ENCODE data around the gene KRTAP5-6.

KRTAP5-6 gene

DNA sequence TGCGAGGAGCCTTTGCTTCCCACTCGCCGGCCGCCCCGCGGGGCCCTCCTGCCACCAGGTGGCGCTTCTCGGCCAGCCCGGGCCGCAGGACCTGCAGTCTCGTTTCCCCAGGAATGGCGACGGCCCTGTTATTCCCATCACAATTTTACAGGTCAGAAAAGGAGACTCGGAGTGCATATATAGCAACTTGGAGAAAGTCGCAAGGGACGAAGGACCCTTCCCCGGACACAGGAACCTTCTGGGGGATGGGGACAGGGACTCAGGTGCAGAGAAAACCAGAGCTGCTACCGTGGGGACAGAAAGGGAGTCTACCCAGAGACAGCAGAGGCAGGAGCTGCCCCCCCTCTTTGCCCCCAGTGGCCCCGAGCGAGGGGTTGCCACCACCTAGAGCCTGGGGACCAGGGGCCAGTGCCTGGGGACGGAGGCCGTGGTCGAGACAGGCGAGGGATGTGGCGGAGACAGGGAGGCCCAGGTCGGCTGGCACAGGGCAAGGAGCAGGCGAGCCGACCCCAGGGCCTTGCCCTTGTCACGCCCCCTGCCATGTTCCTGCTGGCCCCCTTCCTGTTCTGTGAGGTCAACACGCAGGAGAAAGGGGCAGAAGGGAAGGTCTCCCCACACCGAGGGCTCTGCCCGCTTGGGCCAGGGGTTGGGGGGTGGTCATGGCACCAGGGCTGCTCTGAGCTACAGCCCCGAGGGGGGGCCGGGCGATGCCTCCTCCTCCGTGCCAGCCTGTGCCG is 3.5 kb upstream of the KRTAP5-6 start:
- TF ChIP-seq TAF1 (IDR thresholded peaks at IDR 0.05; ENCODE audit: borderline replicate concordance, insufficient read depth, low read length) (no peak), FOXP2 (optimal IDR thresholded peaks at IDR 0.05; ENCODE audit: borderline replicate concordance, extremely low read depth, extremely low read length, insufficient read depth) (peak; percentile 20), POLR2AphosphoS5 (IDR thresholded peaks at IDR 0.05; ENCODE audit: low read depth, low read length) (peak; percentile 58; the same call in 1 of the 2 replicates)
- TF ChIP-seq, protein P1, sequence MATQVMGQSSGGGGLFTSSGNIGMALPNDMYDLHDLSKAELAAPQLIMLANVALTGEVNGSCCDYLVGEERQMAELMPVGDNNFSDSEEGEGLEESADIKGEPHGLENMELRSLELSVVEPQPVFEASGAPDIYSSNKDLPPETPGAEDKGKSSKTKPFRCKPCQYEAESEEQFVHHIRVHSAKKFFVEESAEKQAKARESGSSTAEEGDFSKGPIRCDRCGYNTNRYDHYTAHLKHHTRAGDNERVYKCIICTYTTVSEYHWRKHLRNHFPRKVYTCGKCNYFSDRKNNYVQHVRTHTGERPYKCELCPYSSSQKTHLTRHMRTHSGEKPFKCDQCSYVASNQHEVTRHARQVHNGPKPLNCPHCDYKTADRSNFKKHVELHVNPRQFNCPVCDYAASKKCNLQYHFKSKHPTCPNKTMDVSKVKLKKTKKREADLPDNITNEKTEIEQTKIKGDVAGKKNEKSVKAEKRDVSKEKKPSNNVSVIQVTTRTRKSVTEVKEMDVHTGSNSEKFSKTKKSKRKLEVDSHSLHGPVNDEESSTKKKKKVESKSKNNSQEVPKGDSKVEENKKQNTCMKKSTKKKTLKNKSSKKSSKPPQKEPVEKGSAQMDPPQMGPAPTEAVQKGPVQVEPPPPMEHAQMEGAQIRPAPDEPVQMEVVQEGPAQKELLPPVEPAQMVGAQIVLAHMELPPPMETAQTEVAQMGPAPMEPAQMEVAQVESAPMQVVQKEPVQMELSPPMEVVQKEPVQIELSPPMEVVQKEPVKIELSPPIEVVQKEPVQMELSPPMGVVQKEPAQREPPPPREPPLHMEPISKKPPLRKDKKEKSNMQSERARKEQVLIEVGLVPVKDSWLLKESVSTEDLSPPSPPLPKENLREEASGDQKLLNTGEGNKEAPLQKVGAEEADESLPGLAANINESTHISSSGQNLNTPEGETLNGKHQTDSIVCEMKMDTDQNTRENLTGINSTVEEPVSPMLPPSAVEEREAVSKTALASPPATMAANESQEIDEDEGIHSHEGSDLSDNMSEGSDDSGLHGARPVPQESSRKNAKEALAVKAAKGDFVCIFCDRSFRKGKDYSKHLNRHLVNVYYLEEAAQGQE (IDR thresholded peaks at IDR 0.05; ENCODE audit: insufficient read depth in 1 of 2, low read depth in 2 of 2, low read length in 2 of 2) = no peak

DNA sequence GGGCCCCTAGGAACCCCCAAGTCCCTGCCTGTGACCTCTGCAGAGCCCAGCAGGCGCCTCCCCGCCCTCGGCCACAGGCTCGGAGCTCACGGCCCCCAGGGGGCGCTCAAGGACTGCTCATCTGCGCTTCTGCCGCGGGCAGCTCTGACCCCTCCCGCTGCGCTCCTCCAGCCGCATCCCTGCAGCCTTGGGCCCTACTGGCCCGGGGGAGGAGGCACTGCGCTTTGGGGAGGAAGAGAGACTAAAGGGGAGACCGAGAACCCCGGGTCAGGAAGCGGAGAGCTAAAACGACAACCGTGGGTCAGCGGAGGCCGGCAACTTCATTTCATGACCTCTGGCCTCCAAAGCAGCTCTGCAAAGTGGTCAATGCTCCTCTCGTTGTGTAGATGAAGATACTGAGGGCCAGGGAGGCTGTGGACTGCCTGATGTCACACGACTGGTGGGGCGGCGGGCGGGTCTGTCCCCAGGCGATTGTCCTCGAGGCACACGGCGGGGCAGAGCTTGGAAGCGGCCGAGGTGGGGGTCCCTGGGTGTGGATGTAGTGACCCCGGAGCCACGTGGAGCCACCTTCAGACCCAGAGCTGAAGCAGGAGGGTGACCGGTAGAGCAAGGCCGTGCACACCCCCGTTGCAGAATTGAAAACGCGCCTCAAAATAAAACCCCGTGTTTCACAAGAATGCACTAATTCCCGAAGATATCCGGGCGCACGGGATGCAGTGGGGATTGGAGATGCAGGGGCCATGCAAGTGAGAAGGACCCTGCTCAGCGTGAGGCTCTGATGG is 2.7 kb upstream of the KRTAP5-6 start:
- TF ChIP-seq SIN3A (IDR thresholded peaks at IDR 0.05; ENCODE audit: borderline replicate concordance, insufficient read depth, low read length) (no peak), TAF1 (IDR thresholded peaks at IDR 0.05; ENCODE audit: borderline replicate concordance, insufficient read depth, low read length) (no peak), POLR2AphosphoS5 (IDR thresholded peaks at IDR 0.05; ENCODE audit: low read depth, low read length) (no peak), FOXP2 (optimal IDR thresholded peaks at IDR 0.05; ENCODE audit: borderline replicate concordance, extremely low read depth, extremely low read length, insufficient read depth) (peak; percentile 84)

DNA sequence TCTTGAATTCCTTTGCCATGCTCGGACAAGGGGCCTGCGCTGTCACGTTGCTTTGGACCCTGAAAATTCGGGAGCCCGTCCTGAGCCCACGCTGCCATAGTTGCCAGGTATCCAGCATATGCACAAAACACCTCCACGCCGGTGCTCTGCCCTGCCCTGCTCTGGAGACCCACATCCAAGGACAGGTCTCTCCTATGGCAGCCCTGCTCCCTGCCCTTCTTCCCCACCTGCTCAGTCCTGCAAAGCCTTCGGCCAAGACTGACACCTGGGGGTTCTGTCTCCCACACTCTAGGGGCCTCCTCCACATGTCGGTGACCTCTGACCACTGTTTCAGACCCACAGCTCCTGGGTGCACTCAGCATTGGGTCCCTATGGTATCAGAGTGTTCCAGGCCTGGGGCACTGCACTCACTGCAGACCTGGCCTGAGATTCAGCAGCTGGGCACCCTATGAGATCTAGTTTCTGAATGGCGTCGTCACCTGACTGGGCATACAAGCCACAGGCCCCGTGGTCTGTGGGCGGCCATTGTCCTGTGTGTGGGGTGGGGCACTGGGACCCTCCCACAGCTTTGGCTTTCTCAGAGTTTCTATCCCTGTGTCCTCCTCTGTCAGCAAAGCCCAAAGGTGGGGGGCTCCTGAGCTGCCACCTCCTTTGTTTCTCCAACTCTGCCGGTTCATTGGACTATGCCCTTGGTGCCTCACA is 2.0 kb upstream of the KRTAP5-6 start:
- TF ChIP-seq SIN3A (IDR thresholded peaks at IDR 0.05; ENCODE audit: borderline replicate concordance, insufficient read depth, low read length) (no peak), TAF1 (IDR thresholded peaks at IDR 0.05; ENCODE audit: borderline replicate concordance, insufficient read depth, low read length) (no peak)
- TF ChIP-seq, protein P1 (IDR thresholded peaks at IDR 0.05; ENCODE audit: insufficient read depth in 1 of 2, low read depth in 2 of 2, low read length in 2 of 2) = no peak

DNA sequence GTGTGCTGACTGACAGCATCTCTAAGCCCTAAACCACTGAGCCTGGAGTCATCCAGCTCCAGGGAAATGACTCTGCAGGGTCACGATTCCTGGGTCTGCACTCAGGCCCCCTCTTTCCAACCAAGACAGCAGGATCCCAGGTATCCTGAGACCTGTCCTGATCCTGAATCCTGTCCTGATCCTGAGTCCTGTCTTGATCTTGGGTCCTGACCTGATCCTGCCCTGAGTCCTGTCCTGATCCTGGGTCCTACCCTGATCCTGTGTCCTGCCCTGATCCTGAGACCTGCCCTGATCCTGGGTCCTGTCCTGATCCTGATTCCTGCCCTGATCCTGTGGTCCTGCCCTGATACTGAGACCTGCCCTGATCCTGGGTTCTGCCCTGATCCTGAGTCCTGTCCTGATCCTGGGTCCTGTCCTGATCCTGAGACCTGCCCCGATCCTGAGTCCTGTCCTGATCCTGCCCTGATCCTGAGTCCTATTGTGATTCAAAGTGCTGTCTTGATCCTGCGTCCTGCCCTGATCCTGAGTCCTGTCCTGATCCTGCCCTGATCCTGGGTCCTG is 1.4 kb upstream of the KRTAP5-6 start:
- TF ChIP-seq POLR2AphosphoS5 (IDR thresholded peaks at IDR 0.05; ENCODE audit: low read depth, low read length) = no peak

DNA sequence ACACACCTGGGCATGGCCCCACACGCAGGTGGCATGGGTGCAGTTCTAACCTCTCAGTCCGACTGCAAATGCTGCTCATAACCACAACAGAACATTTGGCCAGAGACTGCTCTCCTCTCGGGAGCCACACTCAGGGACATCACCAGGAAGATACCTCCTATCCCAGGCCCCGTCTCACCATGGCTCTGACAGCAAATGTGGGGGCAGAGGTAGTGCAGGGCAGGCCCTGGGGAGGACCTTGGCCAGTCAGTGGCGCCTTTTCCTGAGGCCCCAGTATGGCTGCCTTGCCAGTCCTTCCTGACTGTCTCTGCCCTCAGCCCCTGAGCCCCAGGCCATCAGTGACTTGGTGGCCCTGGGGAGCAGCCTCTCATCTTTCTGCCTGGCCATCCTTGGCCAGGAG is 2.8 kb downstream of the KRTAP5-6 start:
- TF ChIP-seq SIN3A (IDR thresholded peaks at IDR 0.05; ENCODE audit: borderline replicate concordance, insufficient read depth, low read length) (no peak), TAF1 (IDR thresholded peaks at IDR 0.05; ENCODE audit: borderline replicate concordance, insufficient read depth, low read length) (no peak), POLR2AphosphoS5 (IDR thresholded peaks at IDR 0.05; ENCODE audit: low read depth, low read length) (no peak)
- TF ChIP-seq, protein P1 (IDR thresholded peaks at IDR 0.05; ENCODE audit: insufficient read depth in 1 of 2, low read depth in 2 of 2, low read length in 2 of 2) = no peak

Measured in PFSK-1 (cell line).